ENCODE measurements around the gene OPN4. TPM values are rescaled to one million over a fixed set of nuclear protein-coding genes. Genes with fewer than 3 reads are reported as not detected.

The OPN4 gene
- total RNA-seq, 1 donor from 2014 or later = not detected

DNA sequence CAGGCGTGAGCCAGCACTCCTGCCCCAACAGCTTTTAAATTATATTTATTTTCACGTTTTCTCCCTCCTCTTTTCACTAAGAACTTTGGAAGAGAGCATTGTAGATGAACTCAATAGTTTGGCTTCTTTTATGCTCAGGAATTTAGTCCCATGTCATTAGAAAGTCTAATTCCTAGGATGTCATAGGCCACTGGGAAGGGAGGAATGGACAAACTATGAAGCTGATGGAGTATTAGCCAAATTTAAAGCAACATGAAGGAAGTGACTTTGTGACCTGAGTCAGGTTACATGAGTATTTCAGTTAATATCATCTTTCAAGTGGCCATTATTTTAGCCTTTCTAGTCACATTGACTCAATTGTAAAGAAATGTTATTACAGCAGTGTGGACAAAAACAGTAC is 18.0 kb upstream of the OPN4 start:
- no peaks in the 10 kb centered on the region for H3K9me3 Mint-ChIP-seq
- TF ChIP-seq EZH2 (IDR thresholded peaks at IDR 0.05) (no peak), EZH2phosphoT487 (IDR thresholded peaks at IDR 0.05) (no peak)
- TF ChIP-seq, protein P1, sequence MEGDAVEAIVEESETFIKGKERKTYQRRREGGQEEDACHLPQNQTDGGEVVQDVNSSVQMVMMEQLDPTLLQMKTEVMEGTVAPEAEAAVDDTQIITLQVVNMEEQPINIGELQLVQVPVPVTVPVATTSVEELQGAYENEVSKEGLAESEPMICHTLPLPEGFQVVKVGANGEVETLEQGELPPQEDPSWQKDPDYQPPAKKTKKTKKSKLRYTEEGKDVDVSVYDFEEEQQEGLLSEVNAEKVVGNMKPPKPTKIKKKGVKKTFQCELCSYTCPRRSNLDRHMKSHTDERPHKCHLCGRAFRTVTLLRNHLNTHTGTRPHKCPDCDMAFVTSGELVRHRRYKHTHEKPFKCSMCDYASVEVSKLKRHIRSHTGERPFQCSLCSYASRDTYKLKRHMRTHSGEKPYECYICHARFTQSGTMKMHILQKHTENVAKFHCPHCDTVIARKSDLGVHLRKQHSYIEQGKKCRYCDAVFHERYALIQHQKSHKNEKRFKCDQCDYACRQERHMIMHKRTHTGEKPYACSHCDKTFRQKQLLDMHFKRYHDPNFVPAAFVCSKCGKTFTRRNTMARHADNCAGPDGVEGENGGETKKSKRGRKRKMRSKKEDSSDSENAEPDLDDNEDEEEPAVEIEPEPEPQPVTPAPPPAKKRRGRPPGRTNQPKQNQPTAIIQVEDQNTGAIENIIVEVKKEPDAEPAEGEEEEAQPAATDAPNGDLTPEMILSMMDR (IDR thresholded peaks at IDR 0.05) = no peak

DNA sequence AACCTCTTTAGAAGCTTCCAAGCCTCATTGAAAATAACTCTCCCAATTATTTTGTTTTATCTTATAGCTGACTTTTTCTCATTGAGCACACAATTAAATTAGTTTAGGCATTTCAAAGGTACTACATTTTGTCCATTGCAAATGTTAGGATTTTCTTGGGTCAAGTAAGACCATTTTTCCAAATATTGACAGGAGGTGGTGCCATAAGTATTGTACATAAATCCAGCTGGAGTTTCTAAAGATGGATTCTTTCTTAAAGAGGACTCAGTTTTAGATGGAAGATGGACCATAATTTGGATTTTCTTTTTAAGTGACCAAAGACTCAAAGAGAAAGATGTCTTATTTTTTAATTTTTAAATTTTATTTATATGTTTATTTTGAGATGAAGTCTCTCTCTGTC is 12.3 kb upstream of the OPN4 start:
- no peak overlapping the region for H3K4me2 ChIP-seq
- no peak overlapping the region for H3K27ac Mint-ChIP-seq
- no peaks in the 10 kb centered on the region for H4K20me1 ChIP-seq (ENCODE audit: low read depth)
- no peaks in the 10 kb centered on the region for H3K9me3 ChIP-seq (ENCODE audit: low read depth)
- no peaks in the 10 kb centered on the region for H3F3A ChIP-seq (ENCODE audit: low read depth)
- H3K9ac ChIP-seq = no peak overlapping the region
- no peak for TF ChIP-seq EZH2 (IDR thresholded peaks at IDR 0.05)
- TF ChIP-seq, protein P1 (IDR thresholded peaks at IDR 0.05) = no peak
- no peak for TF ChIP-seq EZH2phosphoT487 (IDR thresholded peaks at IDR 0.05)
- H3K36me3 Mint-ChIP-seq = no peaks in the 10 kb centered on the region
- no peak overlapping the region for H3K4me3 ChIP-seq
- H3K4me1 ChIP-seq = no peaks in the 10 kb centered on the region
- H3K27me3 ChIP-seq = no peaks in the 10 kb centered on the region
- DNase-seq (ENCODE audit: low spot score) = no peak
- no peaks in the 10 kb centered on the region for H3K79me2 ChIP-seq (ENCODE audit: low read depth)
- no peaks in the 10 kb centered on the region for H3K9me3 Mint-ChIP-seq
- H3K4me1 Mint-ChIP-seq = no peaks in the 10 kb centered on the region
- H3K27ac ChIP-seq = no peak overlapping the region
- no peak overlapping the region for H3K4me3 Mint-ChIP-seq
- H2AFZ ChIP-seq (replicated peaks) = no peak overlapping the region
- no peaks in the 10 kb centered on the region for H3K36me3 ChIP-seq
- no peaks in the 10 kb centered on the region for H3K27me3 Mint-ChIP-seq (ENCODE audit: insufficient read depth, low read depth)

More for the DNA sequence above, 18.0 kb upstream of the OPN4 start:
- peaks cover 36% of the 10 kb centered on the region for H3K27me3 ChIP-seq
- H3K4me1 ChIP-seq = peaks cover 3% of the 10 kb centered on the region
- Mint-ChIP-seq H3K4me1 (peaks cover 4% of the 10 kb centered on the region), H3K27ac (no peak overlapping the region), H3K36me3 (no peaks in the 10 kb centered on the region), H3K27me3 (ENCODE audit: insufficient read depth, low read depth) (peaks cover 2% of the 10 kb centered on the region), H3K4me3 (no peak overlapping the region)
- no peak overlapping the region for H2AFZ ChIP-seq (replicated peaks)
- no peaks in the 10 kb centered on the region for H3K9me3 ChIP-seq (ENCODE audit: low read depth)
- no peaks in the 10 kb centered on the region for H4K20me1 ChIP-seq (ENCODE audit: low read depth)
- H3K9ac ChIP-seq = no peak overlapping the region
- no peaks in the 10 kb centered on the region for H3K36me3 ChIP-seq
- no peak overlapping the region for H3K4me3 ChIP-seq
- no peak for DNase-seq (ENCODE audit: low spot score)
- no peaks in the 10 kb centered on the region for H3K79me2 ChIP-seq (ENCODE audit: low read depth)
- no peak overlapping the region for H3K4me2 ChIP-seq
- peaks cover 9% of the 10 kb centered on the region for H3F3A ChIP-seq (ENCODE audit: low read depth)
- no peak overlapping the region for H3K27ac ChIP-seq

DNA sequence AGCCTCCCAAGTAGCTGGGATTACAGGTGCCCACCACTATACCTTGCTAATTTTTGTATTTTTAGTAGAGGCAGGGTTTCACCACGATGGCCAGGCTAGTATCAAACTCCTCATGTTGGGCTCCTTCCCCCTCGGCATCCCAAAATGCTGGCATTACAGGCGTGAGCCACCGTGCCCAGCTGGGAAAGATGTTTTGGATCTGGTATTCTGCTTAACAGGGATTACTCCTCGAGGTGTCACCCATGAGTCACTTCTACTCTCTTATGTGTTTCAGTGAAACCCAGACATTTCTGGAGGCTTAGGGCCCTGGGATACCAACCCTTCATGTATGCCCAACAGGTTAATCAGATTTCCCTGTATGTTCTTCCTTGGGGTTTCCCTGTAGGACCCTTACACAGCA is 11.8 kb upstream of the OPN4 start:
- Mint-ChIP-seq H3K27ac (no peak overlapping the region), H3K36me3 (no peaks in the 10 kb centered on the region), H3K4me3 (no peak overlapping the region), H3K27me3 (ENCODE audit: insufficient read depth, low read depth) (no peaks in the 10 kb centered on the region), H3K9me3 (no peaks in the 10 kb centered on the region), H3K4me1 (no peaks in the 10 kb centered on the region)
- Histone ChIP-seq H3K4me2 (no peak overlapping the region), H3K36me3 (no peaks in the 10 kb centered on the region), H3K79me2 (ENCODE audit: low read depth) (no peaks in the 10 kb centered on the region), H2AFZ (replicated peaks) (no peak overlapping the region), H3K27me3 (no peaks in the 10 kb centered on the region), H4K20me1 (ENCODE audit: low read depth) (no peaks in the 10 kb centered on the region), H3K4me1 (no peaks in the 10 kb centered on the region), H3K9ac (no peak overlapping the region), H3K27ac (no peak overlapping the region), H3K4me3 (no peak overlapping the region), H3F3A (ENCODE audit: low read depth) (no peaks in the 10 kb centered on the region), H3K9me3 (ENCODE audit: low read depth) (no peaks in the 10 kb centered on the region)
- TF ChIP-seq EZH2phosphoT487 (IDR thresholded peaks at IDR 0.05) (no peak), EZH2 (IDR thresholded peaks at IDR 0.05) (no peak)
- TF ChIP-seq, protein P1 (IDR thresholded peaks at IDR 0.05) = no peak
- DNase-seq (ENCODE audit: low spot score) = no peak
